AG04450 (cell line): ENCODE measurements around the gene GHRH. TPM values are rescaled to one million over a fixed set of nuclear protein-coding genes. Genes with fewer than 3 reads are reported as not detected.

Experiments used
- CTCF ChIA-PET: fragments of 300-600, 350-600 bp; formaldehyde crosslinking; extraction: SDS; loops from one replicate; lab custom pipeline; 2022; ENCODE audit warnings: antibody characterized with exemption, inconsistent platforms; lab: Charles Lee
- POLR2A ChIA-PET: fragments of 350-600 bp; formaldehyde crosslinking; extraction: SDS; loops from one replicate; lab custom pipeline; 2021; ENCODE audit warnings: antibody characterized with exemption, inconsistent platforms; lab: Yijun Ruan, JAX
- DNase-seq: peaks from one replicate; pipeline ENCODE4 v3.0.0-alpha.2; 2011; ENCODE audit warnings: low read depth, low spot score
- H3K27ac ChIP-seq: one replicate; pipeline ENCODE4 v1.5.1; 2012; ENCODE audit warnings: low read depth, low read length, control low read depth
- H3K27me3 ChIP-seq: one replicate; pipeline ENCODE4 v1.6.0; 2012; ENCODE audit warnings: low read length; ENCODE audit not compliant: control insufficient read depth, insufficient read depth
- H3K4me3 ChIP-seq: 2 replicates; pipeline ENCODE4 v1.5.1; 2011; ENCODE audit warnings: mild to moderate bottlenecking, low read depth, low read length, control low read depth
- H3K9me3 ChIP-seq: 2 replicates; pipeline ENCODE4 v1.5.1; 2012; ENCODE audit warnings: low read length; ENCODE audit not compliant: control insufficient read depth, insufficient read depth
- polyA plus RNA-seq: library from polyadenylated mRNA; depleted of rRNA; stranded (reverse); fragments of >200 nt; gene quantifications from 2 replicates; pipeline ENCODE4 v1.2.3, GENCODE V29; 2011
- TF ChIP-seq, protein P1 (sequence below): IDR thresholded peaks from 2 replicates; pipeline ENCODE4 v1.5.1; 2011; ENCODE audit warnings: low read depth, low read length, control low read depth, inconsistent platforms

The GHRH gene
- polyA plus RNA-seq, 1 experiment = not detected

DNA sequence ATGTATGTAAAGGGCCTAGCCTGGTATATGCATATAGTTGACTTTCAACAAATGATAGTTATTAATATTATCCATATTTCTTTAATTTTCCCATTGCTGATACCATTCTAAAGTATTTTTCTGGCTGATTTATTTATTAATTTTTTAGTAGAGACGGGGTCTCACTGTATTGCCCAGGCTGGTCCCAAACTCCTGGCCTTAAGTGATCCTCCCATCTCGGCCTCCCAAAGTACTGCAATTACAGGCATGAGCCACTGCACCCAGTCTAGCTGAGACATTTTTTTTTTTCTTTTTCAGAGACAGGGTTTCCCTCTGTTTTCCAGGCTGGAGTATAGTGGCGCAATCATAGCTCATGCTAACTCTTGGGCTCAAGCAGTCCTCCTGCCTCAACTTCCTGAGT is 52.4 kb downstream of the GHRH start:
- Histone ChIP-seq H3K27me3 (no peaks in the 10 kb centered on the region), H3K9me3 (no peaks in the 10 kb centered on the region), H3K4me3 (no peak overlapping the region), H3K27ac (no peak overlapping the region)
- POLR2A ChIA-PET = no interaction called here
- CTCF ChIA-PET = interaction anchor here (1.1 kb wide), 1 partner anchor 14 kb away, joined by 3 read pairs; no protein-coding TSS in a partner anchor
- TF ChIP-seq, protein P1, sequence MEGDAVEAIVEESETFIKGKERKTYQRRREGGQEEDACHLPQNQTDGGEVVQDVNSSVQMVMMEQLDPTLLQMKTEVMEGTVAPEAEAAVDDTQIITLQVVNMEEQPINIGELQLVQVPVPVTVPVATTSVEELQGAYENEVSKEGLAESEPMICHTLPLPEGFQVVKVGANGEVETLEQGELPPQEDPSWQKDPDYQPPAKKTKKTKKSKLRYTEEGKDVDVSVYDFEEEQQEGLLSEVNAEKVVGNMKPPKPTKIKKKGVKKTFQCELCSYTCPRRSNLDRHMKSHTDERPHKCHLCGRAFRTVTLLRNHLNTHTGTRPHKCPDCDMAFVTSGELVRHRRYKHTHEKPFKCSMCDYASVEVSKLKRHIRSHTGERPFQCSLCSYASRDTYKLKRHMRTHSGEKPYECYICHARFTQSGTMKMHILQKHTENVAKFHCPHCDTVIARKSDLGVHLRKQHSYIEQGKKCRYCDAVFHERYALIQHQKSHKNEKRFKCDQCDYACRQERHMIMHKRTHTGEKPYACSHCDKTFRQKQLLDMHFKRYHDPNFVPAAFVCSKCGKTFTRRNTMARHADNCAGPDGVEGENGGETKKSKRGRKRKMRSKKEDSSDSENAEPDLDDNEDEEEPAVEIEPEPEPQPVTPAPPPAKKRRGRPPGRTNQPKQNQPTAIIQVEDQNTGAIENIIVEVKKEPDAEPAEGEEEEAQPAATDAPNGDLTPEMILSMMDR = no peak
- DNase-seq = no peak

DNA sequence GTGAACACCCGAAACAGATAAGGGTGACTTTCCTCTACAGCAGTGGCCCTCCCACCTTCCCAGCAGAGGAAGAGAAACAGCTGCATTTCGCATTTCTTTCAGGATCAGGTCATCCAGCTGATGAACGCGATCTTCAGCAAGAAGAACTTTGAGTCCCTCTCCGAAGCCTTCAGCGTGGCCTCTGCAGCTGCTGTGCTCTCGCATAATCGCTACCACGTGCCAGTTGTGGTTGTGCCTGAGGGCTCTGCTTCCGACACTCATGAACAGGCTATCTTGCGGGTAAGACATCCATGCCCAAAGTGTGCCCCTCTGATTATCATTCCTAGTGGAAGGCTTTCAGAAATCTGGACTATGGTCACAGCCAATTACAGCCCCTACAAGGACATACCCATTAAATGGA is 54.4 kb downstream of the GHRH start:
- ChIA-PET POLR2A (no interaction called here), CTCF (interaction anchor here (1.2 kb wide), 1 partner anchor 12 kb away, joined by 4 read pairs; no protein-coding TSS in a partner anchor)
- H3K27ac ChIP-seq = no peak overlapping the region
- DNase-seq = no peak
- H3K9me3 ChIP-seq = no peaks in the 10 kb centered on the region
- TF ChIP-seq, protein P1 = no peak
- no peaks in the 10 kb centered on the region for H3K27me3 ChIP-seq
- H3K4me3 ChIP-seq = no peak overlapping the region

DNA sequence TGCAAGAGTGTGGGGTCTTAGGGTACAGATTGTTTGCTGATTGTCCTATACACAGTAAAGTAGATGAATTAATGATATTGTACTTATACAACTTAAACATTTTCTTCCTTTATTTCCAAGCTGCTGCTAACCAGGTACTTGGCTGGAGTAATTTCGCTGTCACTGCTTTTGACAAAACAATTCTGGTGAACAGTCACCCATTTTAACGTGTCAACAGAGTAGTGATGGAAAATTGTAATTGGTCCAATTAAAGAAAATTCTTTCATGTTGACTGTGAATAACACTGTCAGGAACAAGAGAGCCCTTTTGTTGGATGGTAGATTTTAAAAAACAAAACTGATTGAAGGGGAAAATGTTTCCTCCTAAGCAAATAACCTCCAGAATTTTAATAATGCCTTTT is 55.8 kb downstream of the GHRH start:
- Histone ChIP-seq H3K4me3 (no peak overlapping the region), H3K27me3 (no peaks in the 10 kb centered on the region), H3K27ac (no peak overlapping the region), H3K9me3 (no peaks in the 10 kb centered on the region)
- CTCF ChIA-PET = interaction anchor here (0.5 to 1.1 kb wide), 3 partner anchors 10 to 1308 kb away, joined by 3 to 5 read pairs (median 3); no protein-coding TSS in a partner anchor
- DNase-seq = no peak
- POLR2A ChIA-PET = no interaction called here
- TF ChIP-seq, protein P1 = no peak

DNA sequence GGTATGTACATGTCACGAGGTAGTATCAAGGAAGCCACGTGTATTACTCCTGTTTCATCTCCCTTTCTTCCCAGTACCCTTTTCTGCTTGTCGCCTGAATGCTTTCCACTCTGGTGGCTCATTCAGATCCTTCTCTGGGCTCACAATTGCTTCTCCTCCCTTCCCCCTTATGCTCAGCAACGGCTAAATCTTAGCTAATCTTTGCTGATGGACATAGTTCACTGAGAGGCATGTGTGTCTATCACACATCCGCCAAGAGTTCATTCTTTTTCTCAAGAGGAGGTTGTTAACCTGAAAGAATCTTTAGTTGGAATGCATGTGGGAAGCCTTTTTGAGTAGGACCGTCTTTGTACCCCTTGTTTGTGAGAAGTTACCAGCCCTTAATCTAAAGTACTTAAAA is 56.5 kb downstream of the GHRH start:
- POLR2A ChIA-PET = no interaction called here
- no peak for DNase-seq
- Histone ChIP-seq H3K27me3 (no peaks in the 10 kb centered on the region), H3K4me3 (no peak overlapping the region), H3K9me3 (no peaks in the 10 kb centered on the region), H3K27ac (no peak overlapping the region)
- TF ChIP-seq, protein P1 = no peak
- CTCF ChIA-PET = interaction anchor here (0.5 to 0.9 kb wide), 3 partner anchors 10 to 1308 kb away, joined by 3 to 4 read pairs (median 3); no protein-coding TSS in a partner anchor

DNA sequence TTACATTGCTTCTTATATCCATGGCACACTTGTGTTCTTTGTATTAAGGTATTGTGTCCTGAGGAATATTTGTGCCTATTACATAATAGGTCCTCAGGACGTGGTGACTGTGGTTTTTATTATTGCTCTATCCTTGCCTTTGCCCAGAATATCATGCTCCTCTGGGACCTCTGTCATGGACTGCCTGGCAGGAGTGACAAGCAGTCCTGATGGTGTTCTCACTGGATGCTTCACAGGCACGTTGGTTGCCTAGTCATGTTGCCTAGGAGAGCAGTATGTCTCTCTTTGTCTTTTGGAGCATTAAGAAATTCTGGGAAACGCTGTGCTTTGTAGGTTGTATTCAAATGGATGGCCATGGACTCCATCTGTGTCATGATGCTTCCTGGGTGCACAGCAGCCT is 57.6 kb downstream of the GHRH start:
- DNase-seq = no peak
- Histone ChIP-seq H3K4me3 (no peak overlapping the region), H3K27ac (no peak overlapping the region), H3K9me3 (no peaks in the 10 kb centered on the region), H3K27me3 (no peaks in the 10 kb centered on the region)
- TF ChIP-seq, protein P1 = no peak
- ChIA-PET POLR2A (no interaction called here), CTCF (interaction anchor here (0.5 to 4.1 kb wide), 2 partner anchors 12 to 120 kb away, joined by 3 to 53 read pairs; no protein-coding TSS in a partner anchor)
